Posterior vena cava (tissue), 2 donors: ENCODE data around the gene ARMCX2. TPM values are rescaled to one million over a fixed set of nuclear protein-coding genes. Genes with fewer than 3 reads are reported as not detected.
A peak's percentile ranks its signal among the peaks of the same experiment; 100 is the strongest.
"Not testable (repeated sequence)": the region's sequence is repeated elsewhere in the genome, so short reads cannot be mapped to it uniquely, and the experiment has no call there.

ENCODE experiments used
- DNase-seq: peaks from one replicate; pipeline ENCODE4 v3.0.0-alpha.2; 2020; ENCODE audit warnings: low spot score
- intact Hi-C, 2 donors: fragments of 100-400 bp; cut with DNase I; formaldehyde crosslinking; loops; one replicate each; pipeline versions ENCODE4 v1.14.1 to v1.14.2; 2022 to 2023
- long read RNA-seq, 2 donors: library from polyadenylated mRNA; unstranded; transcript quantifications; one replicate each; pipeline ENCODE4 v2.0.0, GENCODE V29; 2020 to 2021
- total RNA-seq, 2 donors: library from RNA; stranded (reverse); fragmentation: NEBNext Ultra II Directional; extraction: Animal tissue kit (Norgen Biotek cat#: 25700); gene quantifications; one replicate each; pipeline ENCODE4 v1.2.1, GENCODE V29; 2021
- donor health status: DM: yes; HTN: yes; CAD: no.
- donor health status: DM: yes; HTN: yes; CAD: no.

Gene ARMCX2
- 10 to 100 TPM; 33.0 to 41.9 TPM for total RNA-seq
- long read RNA-seq, donor 1, partial matches to known transcripts: 1 of 17 reads
- long read RNA-seq, donor 1, other reads (novel, unspliced or antisense): 7 of 17 reads
- long read RNA-seq, donor 2, transcript ARMCX2-207 (6 exons, 821 nt): minor isoform, 5 of 56 reads
- long read RNA-seq, donor 2, transcript ARMCX2-203 (6 exons, 2,674 nt): major isoform, 9 of 56 reads
- long read RNA-seq, donor 2, partial matches to known transcripts: 3 of 56 reads
- long read RNA-seq, donor 2, other reads (novel, unspliced or antisense): 31 of 56 reads

DNA sequence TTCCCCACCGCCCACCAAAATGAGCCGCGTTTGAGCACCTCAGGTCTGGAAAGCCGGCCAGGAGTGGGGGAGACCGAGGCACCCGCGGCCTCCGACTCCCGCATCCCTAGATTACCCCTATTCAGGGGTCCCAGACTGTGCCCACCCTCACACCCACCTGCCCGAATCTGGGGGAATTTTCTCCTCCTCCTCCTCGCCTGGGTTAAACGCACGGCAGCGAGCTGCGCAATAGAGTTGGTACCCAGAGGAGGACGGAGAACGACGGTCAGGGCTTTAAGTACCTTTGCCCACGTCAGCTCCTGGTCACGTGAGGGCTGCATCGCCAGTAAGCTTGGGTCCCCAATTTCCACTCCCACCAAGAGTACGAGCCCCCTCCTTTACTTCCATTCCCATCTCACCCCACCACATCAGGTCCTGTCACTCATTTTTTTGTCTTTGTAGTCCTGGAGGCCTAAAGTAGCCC, at the start of gene ARMCX2:
Gene ARMCX2, minus strand, starts transcription at position 250 of the 463 bp plus-strand sequence. CDS start 2,262 bp downstream, outside the sequence.
- intact Hi-C loops: no loop called here
- peak; percentile 80 for DNase-seq

DNA sequence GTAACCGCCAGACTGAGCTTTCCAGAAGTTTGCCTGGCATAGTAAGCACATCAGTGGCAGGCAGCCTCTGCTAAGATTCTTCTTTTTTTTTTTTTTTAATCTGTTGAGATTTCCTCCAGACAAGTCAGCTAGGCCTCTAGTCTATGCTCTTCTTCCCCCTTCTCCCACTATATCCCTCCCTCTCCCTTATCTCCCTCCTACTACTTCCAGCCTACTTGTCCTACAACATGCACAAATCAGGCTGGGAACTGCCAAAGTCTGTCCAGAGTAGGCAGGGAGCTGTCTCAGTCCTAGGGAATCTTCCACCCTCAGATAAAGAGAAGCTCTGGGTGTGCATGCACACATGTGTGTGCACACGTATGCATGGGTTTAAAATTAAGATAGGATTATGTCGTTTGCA, 49.7 kb upstream of the ARMCX2 start:
- no peak for DNase-seq
- intact Hi-C loops: loop anchor here in 1 of 2 donors (10.0 kb wide), 1 partner anchor 55 kb away; no protein-coding TSS in a partner anchor

DNA sequence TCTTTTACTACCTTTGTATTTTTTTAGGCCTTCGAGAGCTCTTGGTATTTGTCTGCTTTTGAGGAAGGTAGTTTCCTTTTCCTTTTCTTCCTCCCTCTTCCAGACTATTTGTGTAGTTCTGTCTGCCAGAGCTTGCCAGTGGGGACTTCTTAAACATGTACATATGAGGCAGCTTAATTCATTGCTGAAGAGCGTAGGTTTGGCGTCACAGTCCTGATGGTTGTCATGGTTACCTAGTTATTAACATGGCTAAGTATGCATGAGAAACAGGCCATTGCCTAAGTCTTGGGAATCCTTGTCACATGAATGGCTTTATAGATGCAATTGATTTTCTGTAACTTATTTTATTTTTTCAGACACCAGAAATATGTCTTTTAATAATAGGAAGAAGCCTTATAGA, 48.5 kb upstream of the ARMCX2 start:
- DNase-seq: no peak
- intact Hi-C loops: loop anchor here in 1 of 2 donors (10.0 kb wide), 1 partner anchor 57 kb away; no protein-coding TSS in a partner anchor

DNA sequence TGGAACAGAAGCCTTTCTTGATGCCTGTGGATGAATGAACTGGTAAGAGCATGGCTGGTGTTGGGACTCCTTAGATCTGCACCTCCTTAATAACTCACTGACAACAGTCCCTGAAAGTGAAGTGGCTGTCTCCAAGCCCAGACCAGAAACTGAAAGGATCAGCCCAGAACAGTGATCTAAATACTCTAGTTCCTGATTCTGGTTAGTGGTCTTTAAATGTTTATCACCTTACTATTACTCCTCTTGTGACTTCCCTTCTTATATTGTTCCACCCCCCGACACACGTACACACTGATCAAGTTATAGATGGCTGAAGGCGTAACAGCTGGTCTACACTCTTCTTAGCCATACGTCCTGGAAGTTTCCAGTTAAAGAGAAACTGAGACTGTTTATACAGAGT, 33.8 kb upstream of the ARMCX2 start:
- DNase-seq: no peak
- intact Hi-C loops: no loop called here

DNA sequence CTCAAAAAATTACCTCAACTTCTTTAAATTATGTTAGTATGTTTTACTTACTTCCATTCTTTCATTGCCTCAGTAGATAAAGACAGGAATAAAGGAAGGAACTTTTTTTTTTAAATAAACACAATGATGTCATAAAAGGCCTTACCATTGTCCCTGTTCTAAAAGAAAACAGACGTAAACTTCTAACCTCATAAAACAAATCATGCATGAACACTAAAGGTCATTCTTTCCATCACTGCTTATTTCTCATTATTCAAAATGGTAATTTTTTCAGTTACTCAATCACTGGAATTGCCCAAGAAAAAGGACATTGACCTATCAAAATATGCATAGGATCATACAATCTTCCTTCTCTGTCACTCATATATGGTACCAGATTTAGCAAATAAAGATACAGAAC, 32.2 kb upstream of the ARMCX2 start:
- DNase-seq: no peak
- intact Hi-C loops: no loop called here

DNA sequence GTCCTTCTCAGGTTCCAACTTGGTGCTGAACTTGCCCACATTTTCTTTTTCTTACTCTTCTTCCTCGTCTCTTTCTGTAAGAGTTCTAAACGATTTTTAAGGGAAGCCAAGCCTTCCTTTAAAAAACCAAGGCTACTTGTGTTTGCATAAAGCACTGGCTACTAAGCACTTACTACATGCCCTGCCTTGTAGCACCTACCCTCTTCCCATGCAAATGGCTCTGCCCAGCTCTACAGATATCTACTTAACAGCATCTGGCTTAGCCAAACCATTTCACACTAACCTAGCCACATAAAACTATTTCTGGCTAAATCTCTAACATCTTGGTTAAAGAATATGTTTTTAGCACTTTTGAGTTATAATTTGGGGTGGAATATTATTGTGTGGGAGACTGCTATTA, 26.9 kb upstream of the ARMCX2 start:
- intact Hi-C loops: no loop called here
- no peak for DNase-seq

DNA sequence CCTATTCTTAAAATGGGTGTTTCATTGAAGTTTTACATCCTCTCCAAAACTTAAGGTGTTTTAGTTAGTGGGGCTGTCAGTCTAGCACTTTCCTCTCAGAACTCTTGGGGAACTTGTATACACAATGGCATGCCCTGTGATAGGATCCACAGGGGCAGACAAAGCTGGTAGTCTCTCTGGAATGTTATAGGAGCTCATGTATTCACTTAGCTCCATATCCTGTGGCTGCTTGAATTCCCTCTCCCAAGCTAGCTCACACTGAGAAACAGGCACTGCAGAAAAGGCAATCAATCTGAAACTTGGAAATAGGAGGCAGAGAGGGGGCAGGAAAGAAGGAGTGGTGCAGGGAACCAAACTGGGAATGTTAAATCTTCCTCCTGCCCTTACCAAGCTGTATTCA, 26.3 kb upstream of the ARMCX2 start:
- no peak for DNase-seq
- intact Hi-C loops: no loop called here

DNA sequence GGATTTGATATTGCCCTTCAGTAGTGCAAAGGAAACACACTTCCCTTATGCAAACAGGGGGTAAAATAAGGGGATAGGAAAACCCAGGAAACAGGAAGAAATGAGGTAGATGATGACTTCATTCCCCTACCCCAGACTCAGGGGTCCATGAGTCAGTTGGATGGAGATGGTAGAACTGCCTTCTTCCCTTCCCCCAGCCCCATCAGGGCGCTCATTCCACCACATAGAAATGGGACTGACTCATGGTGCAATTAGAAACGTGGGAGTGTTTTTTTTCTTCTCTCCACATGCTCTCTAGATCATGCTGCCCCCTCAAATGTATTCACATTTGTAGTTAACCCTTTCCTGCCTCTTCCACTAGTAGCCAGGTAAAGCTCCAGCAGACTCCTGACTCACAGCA, 23.1 kb upstream of the ARMCX2 start:
- DNase-seq: no peak
- intact Hi-C loops: no loop called here

DNA sequence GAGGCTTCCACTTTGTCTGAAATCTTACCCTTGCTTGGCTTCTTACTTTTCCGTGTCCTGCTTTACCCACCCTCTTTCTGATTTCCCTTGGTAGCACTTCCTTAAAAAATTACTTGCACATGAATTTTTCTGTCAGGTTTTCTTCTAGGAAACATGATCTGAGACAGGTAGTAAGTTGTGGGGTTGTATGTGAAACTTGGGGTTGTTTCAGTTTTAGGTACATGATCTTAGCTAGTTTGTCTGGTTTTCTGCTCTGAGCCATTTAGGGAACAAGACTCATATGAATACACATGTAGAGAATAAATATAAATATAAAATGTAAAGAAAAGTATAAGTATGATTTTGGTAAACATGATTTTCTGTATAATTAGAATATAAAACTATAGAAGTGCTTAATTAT, 17.4 kb upstream of the ARMCX2 start:
- no peak for DNase-seq
- intact Hi-C loops: no loop called here

DNA sequence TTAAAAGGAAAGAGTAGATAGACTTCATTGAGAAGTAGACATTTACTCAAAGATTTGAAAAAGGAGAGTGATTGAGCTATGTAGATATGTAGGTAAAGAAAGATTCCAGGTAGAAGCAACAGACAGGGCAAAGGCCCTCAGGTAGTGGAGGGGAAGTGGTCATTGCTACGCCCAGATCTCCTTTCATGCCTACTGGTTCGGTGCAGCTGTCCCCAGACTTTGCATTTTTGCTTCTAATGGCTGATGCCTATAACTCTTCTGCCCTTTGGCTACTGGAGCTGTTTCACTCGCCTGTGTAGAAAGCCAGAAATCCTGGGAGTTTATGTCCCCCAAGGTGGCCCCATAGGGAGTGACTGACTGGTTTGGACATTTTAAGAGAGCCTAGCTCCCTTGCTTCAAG, 16.9 kb upstream of the ARMCX2 start:
- intact Hi-C loops: no loop called here
- DNase-seq: no peak

DNA sequence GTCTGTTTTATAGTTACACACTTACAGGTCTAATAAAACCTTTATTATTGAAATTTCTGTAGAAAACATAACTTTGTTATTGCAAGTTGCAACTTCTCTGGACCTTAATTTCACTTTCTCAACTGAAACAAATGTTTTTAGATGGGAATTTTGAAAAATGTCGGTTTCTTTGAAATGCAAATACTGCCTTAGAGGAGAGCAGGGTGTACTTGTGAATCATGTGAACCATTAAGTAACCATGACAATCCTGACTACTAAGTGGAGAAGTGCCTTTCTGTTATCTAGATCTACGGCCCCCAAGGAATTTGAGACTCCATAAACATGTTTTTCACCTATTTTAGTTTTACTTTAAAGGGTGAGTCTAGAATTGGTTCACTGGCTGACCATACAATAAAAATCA, 8.5 kb upstream of the ARMCX2 start:
- DNase-seq: no peak
- intact Hi-C loops: no loop called here

DNA sequence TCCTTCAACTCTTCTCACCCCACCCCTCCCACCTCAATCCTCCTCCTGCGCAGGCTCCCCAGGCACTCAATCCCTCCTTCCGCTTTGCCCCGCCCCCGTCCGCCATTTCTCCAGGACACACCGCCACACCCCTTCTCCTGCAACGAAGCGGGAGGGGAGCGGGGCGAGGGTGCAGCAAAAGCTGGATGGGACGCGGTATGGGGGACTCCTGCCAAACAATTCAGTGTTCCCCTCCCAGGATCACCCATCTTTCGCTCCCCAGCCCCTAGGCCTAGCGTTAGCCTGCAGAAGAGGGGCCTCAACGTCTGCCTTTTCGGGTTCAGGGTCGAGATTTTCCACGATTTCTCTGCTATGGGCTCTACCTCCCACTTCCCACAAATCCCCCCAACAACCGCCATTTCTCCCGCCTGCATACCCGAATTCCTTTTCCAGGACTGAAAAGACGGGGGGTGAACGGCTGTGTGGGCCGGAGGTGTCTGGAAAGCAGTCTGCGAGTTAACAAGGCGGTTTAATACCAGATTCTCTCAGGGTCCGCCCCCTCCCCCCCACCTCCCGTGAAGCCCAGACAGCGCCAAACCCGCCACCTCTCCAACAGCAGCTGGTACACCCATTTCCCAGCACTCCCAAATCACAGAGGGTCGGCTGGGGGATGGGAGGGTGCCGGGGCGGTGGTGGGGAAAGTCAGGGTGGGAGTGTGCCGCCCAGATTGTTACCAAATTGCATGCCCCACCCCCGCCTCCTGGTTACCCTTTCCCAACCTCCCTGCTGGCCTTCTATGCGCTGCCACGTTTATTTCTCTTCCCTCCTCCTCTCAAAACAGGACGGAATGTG, 774 bp downstream of the ARMCX2 start:
- intact Hi-C loops: no loop called here
- peak; percentile 89 for DNase-seq

DNA sequence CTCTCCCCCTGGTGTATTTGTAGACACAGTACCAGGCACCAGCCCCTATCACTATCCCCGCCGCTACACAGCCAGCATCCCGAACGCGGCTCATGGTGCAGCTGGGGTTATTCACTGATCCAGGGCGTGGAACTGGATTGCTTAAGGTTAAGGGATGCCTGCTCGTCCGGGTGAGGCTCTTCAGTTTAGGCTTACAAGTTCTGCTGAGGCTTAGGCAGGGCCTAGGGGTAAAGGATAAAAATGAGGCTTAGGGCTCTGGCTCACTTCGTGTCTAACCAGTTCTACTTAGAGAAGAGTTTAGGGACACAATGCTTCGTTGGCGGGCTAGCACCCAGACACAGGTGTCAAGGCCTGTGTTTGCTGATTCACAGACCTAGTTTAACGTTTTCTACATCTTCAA, 2.2 kb downstream of the ARMCX2 start:
- DNase-seq: no peak
- intact Hi-C loops: no loop called here

DNA sequence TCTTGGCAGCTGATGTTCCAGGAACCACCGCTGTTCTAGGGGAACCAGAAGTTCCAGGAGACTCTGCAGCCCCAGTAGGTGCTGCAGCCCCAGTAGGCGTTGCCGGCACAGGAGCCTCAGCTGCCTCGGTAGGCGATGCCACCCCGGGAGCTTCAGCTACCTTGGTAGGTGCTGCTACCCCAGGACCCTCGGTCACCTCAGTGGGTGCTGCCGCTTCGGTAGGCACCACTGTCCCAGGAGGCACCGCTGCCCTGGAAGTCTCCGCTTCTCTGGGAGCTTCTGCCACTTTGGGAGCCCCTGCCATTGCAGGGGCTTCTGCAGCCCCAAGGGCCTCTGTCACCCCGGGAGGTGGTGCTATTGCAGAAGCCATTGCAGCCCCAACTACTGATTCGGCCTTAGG, 2.8 kb downstream of the ARMCX2 start:
- intact Hi-C loops: no loop called here
- DNase-seq: no peak

DNA sequence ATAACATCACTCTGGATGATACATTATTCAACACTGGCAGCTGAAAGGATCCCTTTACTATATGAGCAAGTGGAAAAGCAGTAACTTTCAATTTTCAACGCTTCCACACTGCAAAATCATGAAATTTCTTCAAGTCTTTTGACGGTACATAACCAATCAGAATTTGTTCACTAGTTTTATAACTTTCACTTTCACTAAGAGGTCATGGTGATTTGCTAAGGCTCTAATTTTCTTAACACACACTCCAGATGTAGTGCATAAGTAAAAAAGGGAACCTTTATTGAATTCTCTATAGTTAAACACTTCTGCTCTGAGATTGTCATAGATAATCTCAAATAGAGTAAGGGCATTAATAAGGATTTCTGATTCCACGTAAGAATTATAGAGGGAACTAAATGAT, 4.1 kb downstream of the ARMCX2 start:
- no peak for DNase-seq
- intact Hi-C loops: no loop called here

DNA sequence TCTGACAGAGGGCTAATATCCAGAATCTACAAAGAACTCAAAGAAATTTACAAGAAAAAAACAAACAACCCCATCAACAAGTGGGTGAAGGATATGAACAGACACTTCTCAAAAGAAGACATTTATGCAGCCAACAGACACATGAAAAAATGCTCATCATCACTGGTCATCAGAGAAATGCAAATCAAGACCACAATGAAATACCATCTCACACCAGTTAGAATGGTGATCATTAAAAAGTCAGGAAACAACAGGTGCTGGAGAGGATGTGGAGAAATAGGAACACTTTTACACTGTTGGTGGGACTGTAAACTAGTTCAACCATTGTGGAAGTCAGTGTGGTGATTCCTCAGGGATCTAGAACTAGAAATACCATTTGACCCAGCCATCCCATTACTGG, 11.9 kb downstream of the ARMCX2 start:
- DNase-seq, intact Hi-C loops: not testable (repeated sequence)

DNA sequence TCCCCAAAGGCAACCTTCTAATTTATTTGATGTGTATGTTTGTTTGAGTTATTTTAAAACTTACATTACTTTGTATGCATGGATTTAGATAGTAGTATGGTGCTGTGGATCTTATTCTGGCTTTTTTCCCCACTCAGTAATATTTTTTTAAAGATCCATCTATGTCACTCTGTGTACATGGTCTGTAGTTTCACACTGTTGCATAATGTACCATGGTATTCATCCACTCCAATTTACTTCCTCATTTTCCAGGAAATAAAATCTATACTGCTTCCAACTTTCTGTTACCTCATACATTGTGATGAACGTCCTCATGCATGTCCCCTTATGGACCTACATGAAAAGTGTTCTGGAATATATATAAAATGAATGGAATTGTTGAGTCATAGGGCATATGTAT, 17.6 kb downstream of the ARMCX2 start:
- intact Hi-C loops: no loop called here
- no peak for DNase-seq

DNA sequence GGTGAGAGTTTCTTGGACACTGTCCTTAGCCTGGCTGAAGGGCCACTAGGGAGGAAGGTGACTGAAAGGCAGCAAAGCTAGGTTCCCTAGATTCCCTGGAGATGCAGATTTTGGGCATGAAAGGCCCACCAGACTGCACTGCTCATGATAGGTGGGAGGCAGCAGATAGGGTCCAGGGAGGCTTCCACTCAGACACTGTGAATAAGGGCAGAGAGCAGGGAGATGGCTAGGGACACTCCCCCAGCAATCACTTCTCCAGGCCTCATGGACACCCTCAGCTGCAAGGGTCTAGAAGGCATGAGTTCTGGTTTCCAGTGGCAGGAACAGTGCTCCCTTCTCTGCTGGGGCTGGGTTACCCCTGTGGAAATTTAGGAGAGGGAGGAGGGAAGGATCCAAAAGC, 20.1 kb downstream of the ARMCX2 start:
- intact Hi-C loops: no loop called here

DNA sequence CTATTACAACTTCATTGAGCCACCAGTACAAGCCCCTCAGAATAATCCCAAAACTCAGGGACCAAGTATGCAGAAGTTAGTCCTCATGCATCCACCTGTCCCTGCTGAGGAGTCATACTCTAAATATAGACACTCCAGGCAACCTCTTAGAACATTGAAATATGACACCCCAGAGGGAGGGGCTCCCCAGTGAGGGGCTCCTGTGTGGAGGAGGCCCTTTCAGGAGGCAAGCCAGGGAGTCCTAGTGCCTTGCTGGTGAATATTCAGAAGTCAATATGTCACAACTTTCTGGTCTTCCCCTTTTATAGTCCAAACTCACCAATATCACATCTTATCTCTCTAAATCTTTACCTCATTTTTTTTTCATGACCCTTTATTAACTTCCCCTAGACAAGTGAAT, 40.3 kb downstream of the ARMCX2 start:
- intact Hi-C loops: no loop called here
- DNase-seq: no peak

More for the DNA sequence above, 20.1 kb downstream of the ARMCX2 start:
- no peak for DNase-seq
